ENCODE results near the gene CAMTA1.

CAMTA1 gene

GRCh38 chr1:7076572-7076971 lies 291.3 kb downstream of the CAMTA1 start:
- Histone ChIP-seq H3K27ac (no peak overlapping the region), H3K4me3 (no peak overlapping the region)

GRCh38 chr1:7077136-7077535 lies 291.9 kb downstream of the CAMTA1 start:
- Histone ChIP-seq H3K4me3 (no peak overlapping the region), H3K27ac (no peak overlapping the region)

- Histone ChIP-seq H3K4me3 (no peak overlapping the region), H3K27ac (no peak overlapping the region)
Measured at GRCh38 chr1:7077970-7078369, 292.7 kb downstream of the CAMTA1 start.

GRCh38 chr1:7079637-7080036 lies 294.4 kb downstream of the CAMTA1 start:
- H3K27ac ChIP-seq = no peak overlapping the region
- no peak overlapping the region for H3K4me3 ChIP-seq

GRCh38 chr1:7084232-7084894 lies 299.1 kb downstream of the CAMTA1 start:
- H3K4me3 ChIP-seq = no peak overlapping the region
- no peak overlapping the region for H3K27ac ChIP-seq

- Histone ChIP-seq H3K4me3 (no peak overlapping the region), H3K27ac (no peak overlapping the region)
Measured at GRCh38 chr1:7085521-7085920, 300.3 kb downstream of the CAMTA1 start.

GRCh38 chr1:7086106-7086505 lies 300.9 kb downstream of the CAMTA1 start:
- H3K4me3 ChIP-seq = no peak overlapping the region
- no peak overlapping the region for H3K27ac ChIP-seq

GRCh38 chr1:7087888-7088287 lies 302.6 kb downstream of the CAMTA1 start:
- Histone ChIP-seq H3K4me3 (no peak overlapping the region), H3K27ac (no peak overlapping the region)

GRCh38 chr1:7089497-7089896 lies 304.2 kb downstream of the CAMTA1 start:
- Histone ChIP-seq H3K27ac (no peak overlapping the region), H3K4me3 (no peak overlapping the region)

GRCh38 chr1:7093297-7093696 lies 308.0 kb downstream of the CAMTA1 start:
- no peak overlapping the region for H3K4me3 ChIP-seq
- H3K27ac ChIP-seq = no peak overlapping the region

GRCh38 chr1:7094086-7094485 lies 308.8 kb downstream of the CAMTA1 start:
- Histone ChIP-seq H3K27ac (no peak overlapping the region), H3K4me3 (no peak overlapping the region)

GRCh38 chr1:7094509-7094908 lies 309.3 kb downstream of the CAMTA1 start:
- Histone ChIP-seq H3K4me3 (no peak overlapping the region), H3K27ac (no peak overlapping the region)

GRCh38 chr1:7095343-7095964 lies 310.2 kb downstream of the CAMTA1 start:
- Histone ChIP-seq H3K4me3 (no peak overlapping the region), H3K27ac (no peak overlapping the region)

- no peak overlapping the region for H3K27ac ChIP-seq
Measured at GRCh38 chr1:7097938-7098592, 312.8 kb downstream of the CAMTA1 start.

GRCh38 chr1:7098641-7099040 lies 313.4 kb downstream of the CAMTA1 start:
- no peak overlapping the region for H3K27ac ChIP-seq
- no peak overlapping the region for H3K4me3 ChIP-seq

More at GRCh38 chr1:7097938-7098592, 312.8 kb downstream of the CAMTA1 start:
- no peak overlapping the region for H3K4me3 ChIP-seq

GRCh38 chr1:7100479-7100878 lies 315.2 kb downstream of the CAMTA1 start:
- Histone ChIP-seq H3K4me3 (no peak overlapping the region), H3K27ac (no peak overlapping the region)

GRCh38 chr1:7101187-7101586 lies 315.9 kb downstream of the CAMTA1 start:
- Histone ChIP-seq H3K27ac (no peak overlapping the region), H3K4me3 (no peak overlapping the region)

GRCh38 chr1:7103361-7103782 lies 318.1 kb downstream of the CAMTA1 start:
- H3K4me3 ChIP-seq = no peak overlapping the region

GRCh38 chr1:7103874-7104273 lies 318.6 kb downstream of the CAMTA1 start:
- no peak overlapping the region for H3K27ac ChIP-seq
- H3K4me3 ChIP-seq = no peak overlapping the region

More at GRCh38 chr1:7103361-7103782, 318.1 kb downstream of the CAMTA1 start:
- no peak overlapping the region for H3K27ac ChIP-seq

- no peak overlapping the region for H3K4me3 ChIP-seq
Measured at GRCh38 chr1:7104339-7104738, 319.1 kb downstream of the CAMTA1 start.

GRCh38 chr1:7105269-7105668 lies 320.0 kb downstream of the CAMTA1 start:
- Histone ChIP-seq H3K27ac (no peak overlapping the region), H3K4me3 (no peak overlapping the region)

More at GRCh38 chr1:7104339-7104738, 319.1 kb downstream of the CAMTA1 start:
- no peak overlapping the region for H3K27ac ChIP-seq
